ENCODE data around the gene CREB1.
"Not testable (repeated sequence)": the region's sequence is repeated elsewhere in the genome, so short reads cannot be mapped to it uniquely, and the experiment has no call there.

Gene CREB1

DNA sequence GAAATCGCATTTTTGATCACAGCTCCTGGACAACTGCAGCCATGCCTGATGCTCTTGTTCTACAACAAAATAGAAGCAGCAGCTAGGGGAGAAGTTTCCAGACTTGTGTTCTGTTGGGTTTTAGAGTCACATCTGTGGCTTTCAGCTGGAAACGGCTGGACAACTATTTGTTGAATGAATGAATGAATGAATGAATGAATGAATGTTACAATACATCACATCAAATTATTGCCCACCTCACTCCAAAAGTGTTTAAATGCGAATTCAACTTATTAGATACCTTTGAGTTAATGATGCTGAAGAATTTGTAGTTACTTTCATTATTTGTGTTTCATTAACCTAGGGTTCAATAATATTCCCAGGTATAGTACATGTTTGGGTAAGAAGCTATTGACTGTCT lies 103.9 kb downstream of the CREB1 start:
- FAIRE-seq (no peak), DNase-seq (ENCODE audit: insufficient read length, low spot score) (no peak)
- TF ChIP-seq, protein P1, sequence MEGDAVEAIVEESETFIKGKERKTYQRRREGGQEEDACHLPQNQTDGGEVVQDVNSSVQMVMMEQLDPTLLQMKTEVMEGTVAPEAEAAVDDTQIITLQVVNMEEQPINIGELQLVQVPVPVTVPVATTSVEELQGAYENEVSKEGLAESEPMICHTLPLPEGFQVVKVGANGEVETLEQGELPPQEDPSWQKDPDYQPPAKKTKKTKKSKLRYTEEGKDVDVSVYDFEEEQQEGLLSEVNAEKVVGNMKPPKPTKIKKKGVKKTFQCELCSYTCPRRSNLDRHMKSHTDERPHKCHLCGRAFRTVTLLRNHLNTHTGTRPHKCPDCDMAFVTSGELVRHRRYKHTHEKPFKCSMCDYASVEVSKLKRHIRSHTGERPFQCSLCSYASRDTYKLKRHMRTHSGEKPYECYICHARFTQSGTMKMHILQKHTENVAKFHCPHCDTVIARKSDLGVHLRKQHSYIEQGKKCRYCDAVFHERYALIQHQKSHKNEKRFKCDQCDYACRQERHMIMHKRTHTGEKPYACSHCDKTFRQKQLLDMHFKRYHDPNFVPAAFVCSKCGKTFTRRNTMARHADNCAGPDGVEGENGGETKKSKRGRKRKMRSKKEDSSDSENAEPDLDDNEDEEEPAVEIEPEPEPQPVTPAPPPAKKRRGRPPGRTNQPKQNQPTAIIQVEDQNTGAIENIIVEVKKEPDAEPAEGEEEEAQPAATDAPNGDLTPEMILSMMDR (IDR thresholded peaks at IDR 0.05; ENCODE audit: insufficient read depth, missing control alignments) = no peak

DNA sequence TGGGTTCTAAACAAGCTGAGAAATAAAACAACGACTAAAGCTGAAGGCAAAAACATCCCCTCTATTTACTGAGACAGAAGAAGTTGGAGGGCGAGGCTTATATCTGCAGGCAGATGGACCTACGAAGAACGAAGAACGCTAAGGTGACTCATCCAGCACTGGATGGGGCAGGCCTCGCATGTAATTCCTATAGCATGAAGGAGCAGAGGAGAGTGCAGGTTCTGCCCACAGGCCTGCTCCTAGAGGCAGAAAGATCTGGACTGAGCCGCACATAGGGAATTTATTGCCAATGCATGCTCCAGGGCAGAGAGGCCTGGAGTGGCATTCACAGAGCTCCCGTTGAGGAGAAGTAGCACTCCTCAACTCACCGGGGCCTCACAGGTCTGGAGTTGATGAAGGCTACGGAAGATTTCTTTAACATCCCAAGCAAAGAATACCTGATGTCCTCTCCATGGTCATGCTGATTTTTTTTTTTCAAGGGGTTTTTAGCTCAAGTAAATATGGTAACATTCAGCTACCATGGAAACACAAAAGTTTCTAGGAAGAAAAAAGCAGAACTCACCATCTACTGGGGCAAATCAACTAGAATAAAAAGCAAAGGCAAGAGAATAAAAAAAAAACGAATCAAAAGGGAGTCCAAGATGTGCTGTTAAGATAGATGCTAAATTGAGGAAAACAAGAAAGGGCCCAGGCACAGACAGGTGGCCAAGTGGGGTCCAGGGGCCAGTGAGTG lies 105.9 kb downstream of the CREB1 start:
- no peak for DNase-seq (ENCODE audit: insufficient read length, low spot score)
- TF ChIP-seq, protein P1 (IDR thresholded peaks at IDR 0.05; ENCODE audit: insufficient read depth, missing control alignments) = no peak

GRCh38 chr2:207639288-207639687 lies 109.5 kb downstream of the CREB1 start:
- not testable (repeated sequence) for FAIRE-seq; DNase-seq (ENCODE audit: insufficient read length, low spot score)

More for the DNA sequence above, 105.9 kb downstream of the CREB1 start:
- no peak for FAIRE-seq

DNA sequence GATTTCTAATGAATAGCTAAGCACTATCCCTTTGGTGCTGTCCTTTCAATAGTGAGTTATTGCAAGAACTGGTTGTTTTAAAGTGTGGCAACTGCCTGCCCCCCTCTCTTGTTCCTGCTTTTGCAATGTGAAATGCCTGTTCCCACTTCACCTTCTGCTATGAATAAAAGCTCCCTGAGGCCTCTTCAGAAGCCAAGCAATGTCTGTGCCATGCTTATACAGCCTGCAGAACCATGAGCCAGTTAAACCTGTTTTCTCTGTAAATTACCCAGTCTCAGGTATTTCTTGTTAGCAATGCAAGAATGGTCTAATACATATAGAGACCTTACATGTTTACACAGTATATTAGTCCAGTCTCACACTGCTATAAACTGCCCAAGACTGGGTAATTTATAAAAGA lies 110.4 kb downstream of the CREB1 start:
- TF ChIP-seq, protein P1 (IDR thresholded peaks at IDR 0.05; ENCODE audit: insufficient read depth, missing control alignments) = no peak
- no peak for FAIRE-seq

GRCh38 chr2:207640661-207641060 lies 110.9 kb downstream of the CREB1 start:
- DNase-seq (ENCODE audit: insufficient read length, low spot score) = no peak
- FAIRE-seq = no peak
- TF ChIP-seq, protein P1 (IDR thresholded peaks at IDR 0.05; ENCODE audit: insufficient read depth, missing control alignments) = no peak

More for the DNA sequence above, 110.4 kb downstream of the CREB1 start:
- no peak for DNase-seq (ENCODE audit: insufficient read length, low spot score)

DNA sequence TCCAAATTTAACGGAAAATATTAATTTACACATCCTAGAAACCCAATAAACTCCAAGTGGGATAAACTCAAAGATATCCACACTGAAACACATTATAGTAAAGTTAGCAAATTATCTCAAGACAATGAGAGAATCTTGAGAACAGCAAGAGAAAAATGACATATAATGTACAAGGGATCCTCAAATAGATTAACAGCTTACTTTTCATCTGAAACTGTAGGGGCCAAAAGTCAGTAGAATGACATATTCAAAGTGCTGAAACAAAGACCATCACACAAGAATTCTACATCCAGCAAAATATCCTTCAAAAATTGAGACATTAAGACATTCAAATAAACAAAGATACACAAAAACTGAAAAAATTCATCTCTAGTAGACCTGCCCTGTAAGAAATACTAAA lies 114.1 kb downstream of the CREB1 start:
- DNase-seq (ENCODE audit: insufficient read length, low spot score) (no peak), FAIRE-seq (no peak)
- TF ChIP-seq, protein P1 (IDR thresholded peaks at IDR 0.05; ENCODE audit: insufficient read depth, missing control alignments) = no peak

DNA sequence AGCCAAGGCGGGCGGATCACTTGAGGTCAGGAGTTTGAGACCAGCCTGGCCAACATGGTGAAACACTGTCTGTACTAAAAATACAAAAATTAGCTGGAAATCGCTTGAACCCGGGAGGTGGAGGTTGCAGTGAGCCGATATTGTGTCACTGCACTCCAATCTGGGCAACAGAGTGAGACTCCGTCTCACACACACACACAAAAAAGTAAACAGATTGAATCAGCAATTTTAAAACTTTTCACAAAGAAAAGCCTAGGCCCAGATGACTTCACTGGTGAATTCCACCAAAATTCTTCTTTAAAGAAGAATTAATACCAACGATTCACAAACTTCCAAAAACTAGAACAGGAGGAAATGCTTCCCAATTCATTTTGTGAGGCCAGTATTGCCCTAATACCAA lies 116.8 kb downstream of the CREB1 start:
- FAIRE-seq; DNase-seq (ENCODE audit: insufficient read length, low spot score): not testable (repeated sequence)

All from D721Med (cell line).